PFSK-1 (cell line): Measurements from ENCODE around the gene USP31.

ENCODE experiments used
- FOXP2 ChIP-seq: optimal IDR thresholded peaks from 2 replicates; pipeline ENCODE3; 2011; ENCODE audit warnings: borderline replicate concordance, control low read depth, inconsistent platforms; ENCODE audit not compliant: insufficient read depth; ENCODE audit errors: extremely low read length, extremely low read depth
- POLR2AphosphoS5 ChIP-seq: IDR thresholded peaks from 2 replicates; pipeline ENCODE4 v1.6.1; 2012; ENCODE audit warnings: low read depth, mild to moderate bottlenecking, control low read depth, low read length, moderate library complexity
- REST ChIP-seq, 2 experiments: IDR thresholded peaks; 2 replicates each; pipeline versions ENCODE4 v1.6.1 to v1.8.0; 2011 to 2012; ENCODE audit warnings: low read depth in 2 of 2, low read length in 2 of 2, control low read depth in 1 of 2, inconsistent platforms in 1 of 2, mild to moderate bottlenecking in 1 of 2, moderate library complexity in 1 of 2; ENCODE audit not compliant: insufficient read depth in 1 of 2
- SIN3A ChIP-seq: IDR thresholded peaks from 2 replicates; pipeline ENCODE4 v1.6.1; 2012; ENCODE audit warnings: mild to moderate bottlenecking, low read length, moderate library complexity, borderline replicate concordance; ENCODE audit not compliant: insufficient read depth
- TAF1 ChIP-seq: IDR thresholded peaks from 2 replicates; pipeline ENCODE4 v1.6.1; 2012; ENCODE audit warnings: low read length, control low read depth, borderline replicate concordance; ENCODE audit not compliant: insufficient read depth

Gene USP31

DNA sequence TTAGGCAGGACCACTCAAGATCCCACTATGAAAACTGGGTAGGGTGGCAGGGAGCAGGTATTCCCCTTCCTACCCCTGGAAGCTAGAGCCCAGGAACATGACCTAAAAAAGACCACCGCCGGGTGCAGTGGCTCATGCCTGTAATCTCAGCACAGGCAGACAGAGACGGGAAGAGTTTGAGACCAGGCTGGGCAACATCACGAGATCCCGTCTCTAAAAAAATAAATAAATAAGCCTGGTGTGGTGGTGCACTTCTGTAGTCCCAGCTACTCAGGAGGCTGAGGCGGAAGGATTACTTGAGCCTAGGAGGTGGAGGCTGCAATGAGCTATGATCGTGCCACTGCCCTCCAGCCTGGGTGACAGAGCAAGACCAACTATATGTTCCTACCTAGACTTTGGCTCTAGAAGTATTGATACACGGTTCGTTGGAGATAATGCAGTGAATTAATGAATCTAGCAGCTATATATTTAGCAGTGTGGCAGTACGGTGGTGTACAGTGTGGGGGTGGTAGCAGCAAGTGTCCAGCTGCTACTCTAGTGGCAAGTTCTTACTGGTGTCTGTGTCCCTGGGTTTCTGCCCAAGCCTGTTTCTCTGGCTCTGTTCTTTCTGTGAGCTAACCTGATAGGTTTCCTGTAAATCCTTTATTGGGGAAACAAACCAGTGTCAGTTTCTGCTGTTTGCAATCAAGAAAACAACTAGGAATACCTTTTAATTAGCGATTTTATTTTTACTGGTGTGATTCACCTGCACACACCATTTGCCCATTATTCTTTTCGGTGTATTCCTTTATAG, 3.3 kb upstream of the USP31 start:
- TF ChIP-seq FOXP2 (no peak), TAF1 (no peak), SIN3A (no peak), REST (IDR thresholded peaks at IDR 0.05; ENCODE audit: insufficient read depth in 1 of 2, low read depth in 2 of 2, low read length in 2 of 2) (no peak), POLR2AphosphoS5 (no peak)

GRCh38 chr16:23149993-23150364, 727 bp upstream of the USP31 start:
- TF ChIP-seq REST (IDR thresholded peaks at IDR 0.05; ENCODE audit: insufficient read depth in 1 of 2, low read depth in 2 of 2, low read length in 2 of 2) (no peak), POLR2AphosphoS5 (no peak), SIN3A (no peak), TAF1 (no peak), FOXP2 (no peak)

- TF ChIP-seq TAF1, result no peak
- peak; percentile 45; the same call in 1 of the 2 replicates for TF ChIP-seq SIN3A
- TF ChIP-seq REST (IDR thresholded peaks at IDR 0.05; ENCODE audit: insufficient read depth in 1 of 2, low read depth in 2 of 2, low read length in 2 of 2), result no peak
- peak; percentile 18 for TF ChIP-seq FOXP2
- no peak for TF ChIP-seq POLR2AphosphoS5
These were observed 562 bp downstream of the USP31 start for GRCh38 chr16:23148513-23149266.

DNA sequence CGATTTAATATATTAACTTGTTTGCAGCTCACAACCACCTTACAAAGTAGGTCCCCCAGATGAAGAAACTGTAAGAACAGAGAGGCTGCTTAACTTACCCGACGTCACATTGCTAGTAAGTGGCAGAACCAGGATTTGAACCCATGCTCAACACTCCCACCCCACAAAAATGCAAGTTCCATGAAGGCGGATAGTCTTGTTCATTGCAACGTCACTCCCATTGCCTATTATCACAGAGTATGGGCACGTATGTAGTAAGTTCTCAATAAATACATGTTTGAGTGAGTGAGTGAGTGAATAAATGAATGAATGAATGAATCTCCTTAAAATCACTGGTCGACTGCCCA, 1.1 kb downstream of the USP31 start:
- TF ChIP-seq FOXP2, result no peak
- TF ChIP-seq TAF1, result no peak
- no peak for TF ChIP-seq REST (IDR thresholded peaks at IDR 0.05; ENCODE audit: insufficient read depth in 1 of 2, low read depth in 2 of 2, low read length in 2 of 2)
- no peak for TF ChIP-seq POLR2AphosphoS5
- no peak for TF ChIP-seq SIN3A
